ENCODE results near the gene CELF4. TPM values are rescaled to one million over a fixed set of nuclear protein-coding genes. Genes with fewer than 3 reads are reported as not detected.

Gene CELF4
- total RNA-seq, 4 donors from 2014 or later, result 0.32 to 0.81 (median 0.77) TPM

- TF ChIP-seq CTCF (IDR thresholded peaks at IDR 0.05), result no peak
- TF ChIP-seq POLR2A (IDR thresholded peaks at IDR 0.05), result no peak
- no peak for TF ChIP-seq EP300 (IDR thresholded peaks at IDR 0.05)
- TF ChIP-seq POLR2AphosphoS5 (IDR thresholded peaks at IDR 0.05), result no peak
- Histone ChIP-seq H3K4me3 (no peak overlapping the region), H3K36me3 (no peaks in the 10 kb centered on the region), H3K4me1 (peaks cover 0 to 19% (median 6%) of the 10 kb centered on the region in 3 donors), H3K27ac (no peak overlapping the region), H3K27me3 (peaks cover 95% of the 10 kb centered on the region), H3K9me3 (no peaks in the 10 kb centered on the region)
- 5 to 6% methylated on average over 4 to 11 of the region's 13 CpGs for WGBS, 2 donors (ENCODE audit: low coverage in 1 of 2)
- no peak for ATAC-seq
Measured at GRCh38 chr18:37487400-37487867, 78.2 kb downstream of the CELF4 start.

- WGBS, 2 donors (ENCODE audit: low coverage in 1 of 2), result 63 to 74% methylated on average over 2 to 3 of the region's 5 CpGs
- no peak for TF ChIP-seq POLR2AphosphoS5 (IDR thresholded peaks at IDR 0.05)
- TF ChIP-seq EP300 (IDR thresholded peaks at IDR 0.05), result no peak
- TF ChIP-seq POLR2A (IDR thresholded peaks at IDR 0.05), result no peak
- no peak for TF ChIP-seq CTCF (IDR thresholded peaks at IDR 0.05)
- H3K36me3 ChIP-seq, result no peaks in the 10 kb centered on the region
- H3K27ac ChIP-seq, result no peak overlapping the region
- ATAC-seq, result no peak
- H3K9me3 ChIP-seq, result no peaks in the 10 kb centered on the region
- peaks cover 90% of the 10 kb centered on the region for H3K27me3 ChIP-seq
- no peak overlapping the region for H3K4me3 ChIP-seq
- H3K4me1 ChIP-seq, result peaks cover 0 to 19% (median 6%) of the 10 kb centered on the region in 3 donors
Measured at GRCh38 chr18:37486848-37487247, 78.8 kb downstream of the CELF4 start.

GRCh38 chr18:37484983-37485834, 80.4 kb downstream of the CELF4 start:
- no peak for ATAC-seq

GRCh38 chr18:37483984-37484819, 81.4 kb downstream of the CELF4 start:
- ATAC-seq, result no peak
- no peaks in the 10 kb centered on the region for H3K9me3 ChIP-seq
- WGBS, 2 donors (ENCODE audit: low coverage in 1 of 2), result 21 to 22% methylated on average over 13 to 15 of the region's 17 CpGs
- no peak for TF ChIP-seq EP300 (IDR thresholded peaks at IDR 0.05)
- TF ChIP-seq CTCF (IDR thresholded peaks at IDR 0.05), result no peak
- no peak for TF ChIP-seq POLR2A (IDR thresholded peaks at IDR 0.05)
- no peak for TF ChIP-seq POLR2AphosphoS5 (IDR thresholded peaks at IDR 0.05)
- H3K27ac ChIP-seq, result no peak overlapping the region
- H3K4me1 ChIP-seq, result peaks cover 0 to 19% (median 6%) of the 10 kb centered on the region in 3 donors
- H3K27me3 ChIP-seq, result peaks cover 67% of the 10 kb centered on the region
- no peak overlapping the region for H3K4me3 ChIP-seq
- H3K36me3 ChIP-seq, result no peaks in the 10 kb centered on the region

More at GRCh38 chr18:37484983-37485834, 80.4 kb downstream of the CELF4 start:
- no peak overlapping the region for H3K27ac ChIP-seq
- H3K27me3 ChIP-seq, result peaks cover 74% of the 10 kb centered on the region
- peak overlapping the region in 1 of 2 donors; percentile 36 for H3K4me3 ChIP-seq
- peak in 3 of 4 experiments; percentile 19 to 40 (median 38) for TF ChIP-seq CTCF (IDR thresholded peaks at IDR 0.05)
- TF ChIP-seq POLR2A (IDR thresholded peaks at IDR 0.05), result no peak
- WGBS, 2 donors (ENCODE audit: low coverage in 1 of 2), result 5 to 13% methylated on average over 3 to 12 of the region's 98 CpGs
- no peaks in the 10 kb centered on the region for H3K9me3 ChIP-seq
- H3K36me3 ChIP-seq, result no peaks in the 10 kb centered on the region
- H3K4me1 ChIP-seq, result peaks cover 0 to 19% (median 6%) of the 10 kb centered on the region in 3 donors
